Neuronal stem cell (in vitro differentiated cells): Measurements from ENCODE around the gene TBC1D19. TPM values are rescaled to one million over a fixed set of nuclear protein-coding genes. Genes with fewer than 3 reads are reported as not detected.

Experiments
- small RNA-seq: library from polyadenylated mRNA; stranded (forward); fragments of <200 nt; extraction: miRNeasy Mini kit (QIAGEN cat#:217004); gene quantifications from one replicate; pipeline ENCODE3, GENCODE V24; 2013; ENCODE audit not compliant: insufficient read depth

Gene TBC1D19

Small RNA genes within 50 kb of the gene (small RNA-seq; reads per million reads assigned to genes)
- not detected for gene RF00284
